Retinal pigment epithelial cell (primary cell): Measurements from ENCODE around the gene POU5F1.

Source experiments
- DNase-seq: peaks from one replicate; pipeline ENCODE4 v3.0.0-alpha.2; 2010; ENCODE audit warnings: low read depth
- H3K4me3 ChIP-seq: 2 replicates; pipeline ENCODE4 v1.5.1; 2011; ENCODE audit warnings: mild to moderate bottlenecking, low read length, control low read depth, moderate library complexity
- CTCF ChIP-seq: conservative IDR thresholded peaks from 2 replicates; pipeline ENCODE4 v1.5.1; 2011; ENCODE audit warnings: low read depth, low read length, control low read depth, inconsistent platforms

The POU5F1 gene

GRCh38 chr6:31138982-31139381 is 31.5 kb downstream of the POU5F1 start, which contains the start of gene PSORS1C2:
PSORS1C2 (minus strand) TSS chr6:31139066; CDS start chr6:31139026, 40 bp downstream.
- no peak for TF ChIP-seq CTCF
- DNase-seq = no peak
- no peak within 1 kb of the TSS for H3K4me3 ChIP-seq

- DNase-seq = no peak
- TF ChIP-seq CTCF = no peak
- no peak overlapping the region for H3K4me3 ChIP-seq
These were observed 34.8 kb downstream of the POU5F1 start for GRCh38 chr6:31135710-31136109.

DNA sequence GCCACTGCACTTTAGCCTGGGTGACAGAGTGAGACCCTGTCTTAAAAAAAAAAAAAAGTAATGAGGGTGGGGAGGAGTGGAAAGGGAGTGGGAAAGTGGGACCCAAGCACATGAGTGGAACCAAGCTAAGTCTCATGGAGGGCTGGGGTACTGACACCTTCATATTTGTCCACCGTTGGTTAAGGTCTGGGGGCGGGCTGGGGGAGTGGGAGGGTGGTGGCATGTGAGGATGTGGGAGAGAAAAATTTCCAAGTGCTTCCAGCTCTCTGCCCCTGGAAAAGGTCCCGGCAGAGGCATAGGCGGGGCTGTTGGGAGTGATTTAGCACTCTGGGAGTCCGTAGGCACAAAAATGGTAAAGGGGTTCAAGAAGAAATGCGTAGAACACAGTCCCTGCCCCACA is 37.7 kb downstream of the POU5F1 start:
- no peak for TF ChIP-seq CTCF
- no peak overlapping the region for H3K4me3 ChIP-seq
- no peak for DNase-seq

DNA sequence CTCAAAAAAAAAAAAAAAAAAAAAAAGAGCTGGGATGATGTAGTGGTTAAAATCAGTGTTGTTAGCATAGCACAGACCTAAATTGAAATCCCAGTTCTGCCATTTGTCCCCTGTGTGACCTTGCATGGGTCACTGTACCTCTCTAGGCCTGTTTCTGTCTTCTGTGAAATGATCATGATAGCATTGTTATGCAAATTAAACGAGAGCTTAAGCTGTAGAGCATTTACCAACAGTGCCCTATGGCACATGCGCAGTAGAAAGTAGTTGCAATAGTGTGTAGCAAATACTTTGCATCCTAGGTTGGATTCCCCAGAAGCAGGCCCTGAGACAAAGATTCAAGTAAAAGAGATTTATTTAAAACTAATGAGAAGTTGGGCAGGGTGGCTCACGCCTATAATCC is 38.9 kb downstream of the POU5F1 start:
- TF ChIP-seq CTCF = no peak
- no peak for DNase-seq
- no peak overlapping the region for H3K4me3 ChIP-seq

- H3K4me3 ChIP-seq = no peak overlapping the region
- TF ChIP-seq CTCF = no peak
- DNase-seq = no peak
These were observed 39.7 kb downstream of the POU5F1 start for GRCh38 chr6:31130751-31131150.

GRCh38 chr6:31129130-31129529 is 41.4 kb downstream of the POU5F1 start:
- no peak for TF ChIP-seq CTCF
- no peak for DNase-seq
- no peak overlapping the region for H3K4me3 ChIP-seq

GRCh38 chr6:31128093-31128676 is 42.3 kb downstream of the POU5F1 start:
- no peak for DNase-seq
- H3K4me3 ChIP-seq = no peak overlapping the region
- TF ChIP-seq CTCF = peak; percentile 92
